HG03060 (cell line): Measurements from ENCODE around the gene UTP18.
"Not testable (repeated sequence)": the region's sequence is repeated elsewhere in the genome, so short reads cannot be mapped to it uniquely, and the experiment has no call there.

Source experiments
- ATAC-seq: cut with Tn5 transposase; IDR thresholded peaks from one replicate; pipeline ENCODE4 v1.9.1; 2021; ENCODE audit warnings: low read depth, moderate number of reproducible peaks; ENCODE audit not compliant: unreplicated experiment

The UTP18 gene

DNA sequence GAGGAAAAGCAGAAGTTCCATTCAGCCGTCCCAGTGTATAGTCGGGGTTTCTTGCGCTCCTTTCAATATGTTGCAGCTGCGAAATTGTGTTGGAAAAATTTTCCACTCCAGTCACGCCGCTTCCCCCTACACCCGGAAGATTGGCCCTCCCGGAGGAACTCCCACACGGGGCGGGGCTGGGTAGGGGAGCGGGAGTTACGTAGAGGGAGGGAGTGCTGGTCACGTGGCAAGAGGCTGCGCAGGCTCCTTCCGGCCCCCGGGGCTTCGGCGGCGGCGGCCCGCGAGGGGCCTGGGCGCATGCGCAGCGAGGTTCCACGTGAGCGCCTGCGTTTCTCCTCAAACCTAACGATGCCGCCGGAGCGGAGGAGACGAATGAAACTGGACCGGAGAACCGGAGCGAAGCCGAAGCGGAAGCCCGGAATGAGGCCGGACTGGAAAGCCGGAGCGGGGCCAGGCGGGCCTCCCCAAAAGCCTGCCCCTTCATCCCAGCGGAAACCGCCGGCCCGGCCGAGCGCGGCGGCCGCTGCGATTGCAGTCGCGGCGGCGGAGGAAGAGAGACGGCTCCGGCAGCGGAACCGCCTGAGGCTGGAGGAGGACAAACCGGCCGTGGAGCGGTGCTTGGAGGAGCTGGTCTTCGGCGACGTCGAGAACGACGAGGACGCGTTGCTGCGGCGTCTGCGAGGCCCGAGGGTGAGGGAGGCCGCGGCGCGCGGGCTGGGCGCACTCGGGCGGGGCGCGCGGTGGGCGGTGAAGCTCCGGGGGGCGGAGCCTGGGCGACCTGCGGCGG is at the start of gene UTP18:
TSS of gene UTP18 (plus strand) at position 310 of the 787 bp plus-strand sequence. CDS start at position 349, 39 bp downstream.
- peak; percentile 37 for ATAC-seq

DNA sequence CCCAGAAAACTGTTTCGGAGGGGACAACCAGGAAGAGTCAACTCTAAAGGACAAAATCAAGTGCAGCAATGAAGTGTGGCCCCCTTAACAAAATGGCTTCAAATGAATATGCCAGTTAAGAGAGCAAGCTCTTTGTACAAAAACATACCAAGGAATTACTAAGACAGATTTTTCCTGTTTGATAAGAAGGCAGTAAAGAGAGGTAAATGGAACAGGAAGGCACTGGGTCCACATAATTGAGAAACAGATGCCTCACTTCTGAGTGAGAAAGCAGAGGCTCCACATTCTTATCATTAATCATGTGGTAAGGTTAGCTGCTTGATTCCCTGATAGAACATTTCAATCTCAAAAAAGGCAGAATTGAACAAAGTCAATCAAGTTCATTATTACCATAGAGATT is 45.4 kb upstream of the UTP18 start:
- ATAC-seq, result no peak

DNA sequence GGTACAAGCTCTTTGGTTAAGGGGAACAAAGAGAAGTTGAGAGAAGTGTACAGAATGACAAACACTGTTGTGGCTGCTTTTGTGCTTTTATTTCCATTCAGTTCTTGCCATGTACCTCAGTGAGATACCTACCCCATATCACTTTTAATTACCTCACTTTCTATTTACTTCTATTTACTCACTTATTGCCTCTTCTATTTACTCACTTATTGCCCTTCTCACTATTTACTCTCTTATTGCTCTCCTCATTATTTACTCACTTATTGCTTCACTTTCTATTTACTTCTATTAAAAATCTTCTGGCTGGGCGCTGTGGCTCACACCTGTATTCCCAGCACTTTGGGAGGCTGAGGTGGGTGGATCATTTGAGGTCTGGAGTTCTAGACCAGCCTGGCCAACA is 42.4 kb upstream of the UTP18 start:
- no peak for ATAC-seq

DNA sequence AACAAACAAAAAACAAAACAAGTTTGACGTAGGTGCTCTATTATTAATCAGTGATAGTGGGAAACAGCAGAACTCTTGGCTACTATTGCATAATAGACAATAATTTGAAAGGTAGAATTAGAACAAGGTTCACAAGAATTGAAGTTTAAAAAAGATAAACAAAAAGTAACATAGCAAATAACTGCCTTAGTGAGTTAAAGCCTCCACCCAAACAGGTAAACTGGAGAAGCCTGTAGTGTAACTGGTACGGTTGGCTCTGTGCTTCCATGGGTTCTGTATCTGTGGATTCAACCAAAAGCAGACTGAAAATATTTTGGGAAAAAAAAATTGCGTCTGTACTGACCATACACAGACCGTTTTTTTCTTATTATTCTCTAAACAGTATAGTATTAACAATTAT is 39.0 kb upstream of the UTP18 start:
- ATAC-seq, result no peak

DNA sequence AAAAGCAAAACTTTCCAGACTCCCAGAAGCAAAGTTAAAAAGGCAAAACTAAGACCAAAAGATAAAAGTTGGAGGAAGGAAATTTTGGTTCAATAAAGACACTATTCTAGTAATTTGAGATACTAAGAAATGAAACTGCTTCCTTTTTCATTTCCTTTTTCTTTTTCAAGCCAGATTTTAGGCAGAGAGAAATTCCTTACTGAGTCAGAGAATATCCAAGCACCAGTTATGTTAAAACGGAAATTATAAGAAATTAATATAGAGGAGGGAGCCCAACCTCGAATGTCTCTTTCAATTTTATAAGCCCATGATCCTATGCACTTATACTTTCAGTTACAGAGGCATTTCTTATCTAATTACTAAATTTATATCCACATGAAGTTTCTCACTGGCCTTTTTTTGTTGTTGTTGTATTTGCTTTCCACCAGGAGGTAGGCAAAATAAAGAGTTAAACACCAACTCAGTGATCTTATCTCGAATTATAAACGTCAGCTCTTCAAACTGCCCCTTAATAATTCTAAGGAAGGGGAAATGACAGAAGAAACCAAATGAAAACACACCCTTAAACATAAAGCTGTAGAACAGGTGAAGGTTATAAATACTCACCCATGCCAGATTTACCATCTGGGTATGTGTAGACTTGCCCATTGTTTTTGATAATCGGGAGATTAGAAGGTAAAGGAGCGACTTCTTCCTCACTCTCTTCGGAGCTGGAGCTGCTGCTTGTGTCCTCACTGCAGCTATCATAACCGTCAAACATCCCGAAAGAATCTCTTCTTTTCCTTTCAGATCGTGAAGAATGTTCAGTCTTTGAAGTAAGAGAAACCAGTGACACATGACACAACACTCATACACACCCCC is 35.7 kb upstream of the UTP18 start:
- no peak for ATAC-seq

DNA sequence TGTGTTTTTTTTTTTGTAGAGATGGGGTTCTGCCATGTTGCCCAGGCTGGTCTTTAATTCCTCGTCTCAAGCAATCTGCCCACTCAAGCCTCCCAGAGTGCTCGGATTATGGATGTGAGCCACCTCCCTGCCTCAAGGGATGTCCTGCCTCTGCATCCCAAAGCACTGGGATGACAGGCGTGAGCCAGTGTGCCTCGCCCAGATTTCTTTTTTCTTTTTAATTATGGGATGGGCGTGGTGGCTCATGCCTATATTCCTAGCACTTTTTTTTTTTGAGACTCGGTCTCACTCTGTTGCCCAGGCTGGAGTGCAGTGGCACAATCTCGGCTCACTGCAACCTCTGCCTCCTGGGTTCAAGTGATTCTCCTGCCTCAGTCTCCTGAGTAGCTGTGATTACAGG is 34.8 kb upstream of the UTP18 start:
- not testable (repeated sequence) for ATAC-seq

DNA sequence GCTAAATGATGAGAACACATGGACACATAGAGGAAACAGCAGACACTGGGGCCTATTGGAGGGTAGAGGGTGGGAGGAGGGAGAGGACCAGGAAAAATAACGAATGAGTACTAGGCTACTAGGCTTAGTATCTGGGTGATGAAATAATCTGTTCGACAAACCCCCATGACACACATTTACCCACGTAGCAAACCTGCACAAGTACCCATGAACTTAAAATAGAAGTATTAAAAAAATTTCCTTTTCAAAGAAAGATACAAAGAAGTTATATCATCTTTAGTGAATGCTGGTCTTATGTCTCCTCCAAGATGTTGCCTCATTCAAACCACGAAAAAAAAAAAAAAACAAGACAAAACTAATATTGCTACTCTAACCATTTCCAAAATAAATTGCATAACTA is 32.2 kb upstream of the UTP18 start:
- ATAC-seq, result no peak

DNA sequence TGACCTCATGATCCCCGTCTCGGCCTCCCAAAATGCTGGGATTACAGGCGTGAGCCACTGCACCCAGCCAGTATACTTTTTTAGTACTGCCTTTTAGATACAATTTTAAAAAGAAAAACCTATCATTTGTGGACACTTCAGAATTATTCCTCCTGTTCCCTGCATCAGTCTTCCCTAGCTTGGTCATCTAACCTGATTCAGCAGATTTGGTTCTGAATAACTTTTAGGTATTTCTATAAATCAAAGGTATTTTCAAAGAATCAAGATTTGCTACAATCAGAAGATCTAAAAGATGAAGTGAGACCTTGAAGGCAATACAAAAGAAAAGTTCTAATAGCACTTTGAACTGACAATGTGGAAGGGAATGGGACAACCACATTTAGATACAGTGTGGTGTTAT is 30.5 kb upstream of the UTP18 start:
- ATAC-seq, result no peak

DNA sequence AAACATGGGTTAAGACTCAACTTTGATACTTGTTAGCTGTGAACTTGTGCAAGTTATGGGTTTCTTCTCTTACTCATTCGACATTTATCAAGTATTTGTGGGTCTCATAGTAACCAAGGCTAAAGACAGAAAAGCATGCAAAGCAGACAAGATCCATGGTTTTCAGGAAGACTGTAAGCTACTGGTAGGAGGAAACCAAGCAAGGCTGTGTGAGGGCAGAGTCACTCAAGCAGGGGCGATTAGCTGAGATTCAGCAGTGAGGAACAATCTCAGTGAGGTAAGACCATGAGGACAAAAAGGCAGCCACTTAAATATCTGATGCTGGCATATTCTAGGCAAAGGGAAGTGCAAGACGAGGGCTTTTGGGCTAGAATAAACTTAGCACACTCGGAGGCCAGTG is 30.0 kb upstream of the UTP18 start:
- no peak for ATAC-seq

DNA sequence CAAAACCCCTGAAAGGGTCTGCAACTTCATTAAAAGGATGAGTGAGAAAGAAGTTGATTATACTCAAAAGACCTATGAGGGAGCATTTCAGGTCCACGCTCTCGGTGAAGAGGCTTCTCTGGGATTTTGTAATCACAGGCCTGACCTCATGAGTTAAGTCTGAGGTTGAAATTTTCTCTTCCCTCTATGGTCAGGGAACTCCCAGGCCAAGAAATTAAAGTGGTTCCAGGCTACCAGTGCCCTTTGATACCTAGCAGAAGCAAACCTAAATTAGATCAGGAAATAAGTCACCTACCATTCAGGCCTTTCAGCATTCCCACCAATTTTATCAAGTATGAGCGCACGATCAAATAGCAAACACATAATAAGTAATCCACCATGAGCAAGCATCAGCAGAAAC is 28.3 kb upstream of the UTP18 start:
- no peak for ATAC-seq

DNA sequence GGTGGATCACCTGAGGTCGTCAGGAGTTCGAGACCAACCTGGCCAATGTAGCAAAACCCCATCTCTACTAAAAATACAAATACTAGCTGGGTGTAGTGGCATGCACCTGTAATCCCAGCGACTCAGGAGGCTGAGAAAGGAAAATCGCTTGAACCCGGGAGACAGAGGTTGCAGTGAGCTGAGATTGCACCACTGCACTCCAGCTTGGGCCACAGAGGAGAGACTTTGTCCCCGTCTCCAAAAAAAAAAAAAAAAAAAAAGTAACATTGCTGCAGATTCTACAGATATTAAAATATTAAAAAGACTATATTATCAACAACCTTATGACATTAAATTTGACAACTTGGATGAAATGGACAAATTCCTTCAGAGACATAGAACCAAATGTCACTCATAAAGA is 26.2 kb upstream of the UTP18 start:
- no peak for ATAC-seq

DNA sequence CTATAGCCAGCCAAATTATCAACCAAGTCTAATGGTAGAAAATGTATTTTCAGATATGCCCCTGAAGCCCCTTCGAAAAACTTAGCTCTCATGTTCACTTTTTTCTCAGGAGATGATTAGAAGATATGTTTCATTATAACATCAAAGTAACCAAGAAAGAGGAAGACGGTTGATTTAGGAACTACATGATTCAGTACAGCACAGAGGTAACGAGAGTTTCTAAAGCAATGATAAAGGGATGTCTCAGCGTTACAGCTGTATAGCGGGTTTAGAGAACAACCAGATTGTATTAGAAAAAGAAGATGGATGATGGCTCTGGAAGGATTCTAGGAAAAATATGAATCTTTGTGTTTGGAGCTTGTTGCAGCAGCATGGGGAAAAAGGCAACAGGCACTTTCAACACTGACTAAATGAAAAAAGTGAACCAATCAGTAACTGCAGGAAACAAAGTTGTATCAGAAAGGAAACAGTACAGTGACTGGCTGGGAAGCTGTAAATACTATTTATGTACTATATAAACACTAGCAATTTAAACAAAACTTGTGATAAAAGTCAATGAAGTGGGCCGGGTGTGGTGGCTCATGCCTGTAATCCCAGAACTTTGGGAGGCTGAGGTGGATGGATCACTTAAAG is 22.0 kb upstream of the UTP18 start:
- ATAC-seq, result peak; percentile 63

DNA sequence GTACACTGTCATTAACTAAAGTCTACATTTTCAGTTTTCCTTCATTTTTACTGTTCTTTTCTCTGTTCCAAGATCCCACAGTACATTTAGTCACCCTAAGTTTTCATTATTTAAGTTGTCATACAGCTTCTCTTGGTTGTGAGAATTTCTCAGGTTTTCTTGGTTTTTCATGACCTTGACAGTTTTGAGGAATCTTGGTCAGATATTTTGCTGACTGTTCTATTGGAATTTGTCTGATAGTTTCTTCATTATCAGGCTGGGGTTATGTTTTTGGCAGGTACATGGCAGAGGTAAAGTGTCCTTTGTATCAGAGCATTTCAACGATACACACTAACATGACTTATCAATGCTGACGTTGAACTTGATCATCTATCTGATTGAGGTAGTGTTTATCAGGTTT is 20.1 kb upstream of the UTP18 start:
- no peak for ATAC-seq

DNA sequence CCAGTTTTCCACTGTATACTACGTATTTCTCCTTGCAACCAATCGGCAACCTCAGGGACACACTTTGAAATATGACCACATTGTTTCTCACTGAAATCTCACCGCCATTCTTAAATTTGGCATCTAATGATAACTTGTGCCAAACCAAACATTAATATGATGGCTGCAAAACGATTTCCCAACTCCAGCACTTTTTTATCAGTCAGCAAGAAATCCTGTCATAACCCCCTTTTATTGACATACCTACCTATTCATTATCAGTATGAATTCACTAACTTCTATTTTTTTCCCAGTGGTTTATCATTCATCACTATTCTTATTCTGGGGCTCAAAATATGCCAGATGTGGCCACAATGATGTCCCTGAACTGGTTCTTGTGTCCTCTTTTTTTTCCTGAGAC is 16.3 kb upstream of the UTP18 start:
- ATAC-seq, result no peak

DNA sequence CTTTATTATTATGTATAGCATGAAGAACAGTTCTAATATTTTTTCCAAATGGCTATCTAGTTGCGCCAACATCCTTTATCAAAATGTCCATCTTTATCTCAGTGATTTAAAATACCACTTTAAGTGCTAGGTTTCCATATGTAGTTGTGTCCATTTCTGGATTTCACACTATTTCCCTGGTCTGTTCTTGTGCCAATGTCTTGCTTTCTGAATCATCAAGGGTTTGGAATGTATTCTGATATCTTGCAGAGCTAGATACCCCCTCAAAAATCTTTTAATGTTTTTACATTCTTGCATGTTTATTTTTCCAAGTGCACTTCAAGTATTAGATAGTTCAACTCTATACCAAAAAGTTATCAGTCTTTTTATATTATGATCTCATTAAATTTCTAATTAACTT is 14.8 kb upstream of the UTP18 start:
- ATAC-seq, result no peak

DNA sequence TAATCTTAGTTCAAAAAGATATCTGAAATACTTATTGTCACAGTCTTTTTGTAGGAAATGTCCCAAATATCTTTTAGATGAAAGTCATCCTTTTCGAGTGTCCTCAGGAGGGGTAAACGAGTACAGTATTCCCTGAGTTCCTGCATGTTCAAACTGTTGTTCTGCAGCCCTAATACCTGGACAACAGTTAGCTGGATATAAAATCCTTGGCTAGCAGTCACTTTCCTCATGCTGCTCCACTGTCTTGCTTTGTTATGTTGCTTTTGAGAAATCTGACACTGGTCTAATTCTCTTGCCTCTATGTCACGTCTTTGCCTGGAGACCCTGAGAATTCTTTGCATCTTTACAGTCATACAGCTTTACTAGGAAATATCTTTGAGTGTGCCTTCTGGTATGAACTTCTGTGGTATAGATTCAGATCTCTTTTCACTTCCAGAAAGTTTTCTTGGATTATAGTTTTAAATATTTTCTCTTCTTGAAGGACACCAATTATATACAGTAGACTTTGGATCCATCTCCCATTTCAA is 10.0 kb upstream of the UTP18 start:
- no peak for ATAC-seq

DNA sequence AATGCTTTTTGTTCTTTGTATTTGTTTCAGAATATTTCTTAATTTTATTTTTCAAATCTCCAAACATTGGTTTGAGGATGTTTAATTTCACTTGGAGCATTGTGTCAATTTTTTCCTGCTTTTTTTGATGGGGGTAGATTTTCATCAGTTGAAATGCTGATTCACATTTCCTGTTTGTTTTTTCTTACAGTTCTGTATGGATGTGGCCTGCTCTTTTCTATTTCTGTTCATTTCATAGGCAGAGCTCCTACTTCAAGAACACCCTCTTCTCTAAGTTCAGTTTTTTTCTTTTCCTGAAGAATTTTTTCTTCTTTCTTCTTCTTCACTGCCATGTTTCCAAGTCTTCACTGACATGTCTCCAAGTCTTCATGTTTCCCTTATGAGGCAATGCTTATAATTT is 9.3 kb upstream of the UTP18 start:
- ATAC-seq, result no peak

DNA sequence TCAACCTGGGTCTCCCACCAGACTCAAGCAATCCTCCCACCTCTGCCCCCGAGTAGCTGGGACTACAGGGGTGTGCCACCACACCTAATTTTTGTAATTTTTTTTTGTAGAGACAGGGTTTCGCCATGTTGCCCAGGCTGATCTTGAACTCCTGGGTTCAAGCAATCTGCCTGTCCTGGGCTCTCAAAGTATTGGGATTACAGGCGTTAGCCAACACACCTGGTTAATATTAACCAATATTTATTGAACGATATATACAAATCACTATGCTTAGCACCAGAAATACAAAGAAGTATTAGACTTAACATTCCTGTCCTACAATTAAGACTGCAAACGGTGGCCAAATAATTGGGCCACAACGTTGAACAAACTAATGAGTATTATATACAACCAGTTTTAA is 4.7 kb upstream of the UTP18 start:
- no peak for ATAC-seq

DNA sequence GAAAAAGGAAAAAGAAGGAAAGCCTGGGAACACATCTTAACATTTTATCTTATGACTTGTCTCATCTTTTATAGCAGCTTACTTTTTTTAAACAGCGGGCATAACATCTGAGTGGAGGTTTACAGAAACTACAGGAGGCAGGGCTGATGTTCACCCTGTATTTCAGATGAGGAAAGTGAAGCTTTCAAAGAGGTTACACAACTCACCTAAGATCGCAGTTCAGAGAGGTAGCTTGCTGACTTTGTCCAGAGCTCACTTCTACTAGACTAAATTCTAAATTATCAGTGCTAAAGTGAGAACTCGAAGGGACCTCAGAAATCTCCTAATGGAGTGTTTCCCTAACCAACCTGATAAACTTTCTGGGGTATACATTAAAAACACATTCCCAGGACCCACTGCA is 4.2 kb upstream of the UTP18 start:
- no peak for ATAC-seq

DNA sequence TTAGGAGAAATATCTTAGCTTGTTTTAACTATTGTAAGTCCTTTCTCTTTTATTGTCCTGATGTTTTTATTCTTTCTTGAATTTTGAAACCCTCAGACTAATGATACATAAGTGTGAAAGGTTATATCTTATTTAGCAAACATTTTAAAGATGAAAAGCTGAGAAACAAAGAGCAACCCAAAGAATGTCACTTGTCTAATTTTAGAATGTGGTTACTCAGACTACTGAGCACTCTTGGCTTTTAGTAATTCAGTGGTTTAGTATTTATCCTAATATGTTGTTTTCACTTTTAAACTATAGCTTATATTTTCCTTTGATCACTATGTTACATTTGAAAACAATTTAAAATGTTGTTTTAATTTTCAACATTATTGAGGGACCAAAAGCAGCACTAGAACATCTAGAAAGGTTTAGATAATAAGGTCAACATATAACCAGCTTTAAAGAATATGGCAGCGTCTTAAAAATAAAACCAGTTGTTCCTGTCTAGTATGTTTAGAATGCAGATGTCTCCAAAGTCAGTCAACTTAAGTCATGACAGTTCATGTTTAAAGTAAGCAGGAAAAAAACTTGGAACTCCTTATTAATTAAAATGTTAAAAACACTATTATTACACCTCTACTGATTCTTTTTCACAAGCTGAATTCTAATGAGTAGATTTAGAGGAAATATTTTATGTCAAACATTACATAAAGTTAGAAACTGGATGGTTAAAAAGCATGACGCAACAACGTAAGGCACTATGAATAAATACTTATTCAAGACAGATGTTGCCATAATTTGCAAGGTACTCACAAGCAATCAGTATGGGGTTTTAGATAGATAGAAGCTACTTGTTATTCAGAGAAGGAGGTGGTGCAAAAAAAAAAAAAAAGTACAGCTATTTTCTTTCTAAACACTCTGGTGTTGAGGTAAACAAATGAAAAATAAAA is 2.9 kb upstream of the UTP18 start:
- no peak for ATAC-seq
